Right atrium auricular region (tissue), 2 donors: ENCODE results near the gene GCNT3. TPM values are rescaled to one million over a fixed set of nuclear protein-coding genes. Genes with fewer than 3 reads are reported as not detected.

Experiments used
- DNase-seq: peaks from one replicate; pipeline ENCODE4 v3.0.0-alpha.2; 2019; ENCODE audit warnings: low spot score
- H3K27ac ChIP-seq, 2 donors: fragments of 200-600 bp; sonication (generic); 1 replicate in 1 of 2; 2 replicates in 1 of 2; pipeline ENCODE4 v1.5.1; 2016 to 2019
- H3K27me3 ChIP-seq, 2 donors: fragments of 200-600 bp; sonication (generic); one replicate each; pipeline versions ENCODE4 v1.5.1 to v1.6.0; 2017 to 2019
- H3K36me3 ChIP-seq: fragments of 200-600 bp; sonication (generic); one replicate; pipeline ENCODE4 v1.5.1; 2016
- H3K4me1 ChIP-seq, 2 donors: fragments of 200-600 bp; sonication (generic); one replicate each; pipeline versions ENCODE4 v1.5.1 to v1.6.0; 2017 to 2019
- H3K4me3 ChIP-seq, 2 donors: fragments of 200-600 bp; sonication (generic); 1 replicate in 1 of 2; 2 replicates in 1 of 2; pipeline ENCODE4 v1.5.1; 2017 to 2019; ENCODE audit warnings: mild to moderate bottlenecking in 1 of 2, moderate library complexity in 1 of 2
- H3K9me3 ChIP-seq, 2 donors: fragments of 200-600 bp; sonication (generic); one replicate each; pipeline ENCODE4 v1.5.1; 2019
- CTCF ChIP-seq, 2 donors: fragments of 200-600 bp; sonication (generic); IDR thresholded peaks; one replicate each; pipeline ENCODE4 v1.5.1; 2019; ENCODE audit warnings: antibody characterized with exemption in 2 of 2
- total RNA-seq, 2 donors: library from RNA; depleted of rRNA; stranded (reverse); fragments of >200 nt; gene quantifications; one replicate each; pipeline ENCODE4 v1.1.0, GENCODE V29; 2016

The GCNT3 gene
- total RNA-seq, 2 donors from 2014 or later, result not detected

DNA sequence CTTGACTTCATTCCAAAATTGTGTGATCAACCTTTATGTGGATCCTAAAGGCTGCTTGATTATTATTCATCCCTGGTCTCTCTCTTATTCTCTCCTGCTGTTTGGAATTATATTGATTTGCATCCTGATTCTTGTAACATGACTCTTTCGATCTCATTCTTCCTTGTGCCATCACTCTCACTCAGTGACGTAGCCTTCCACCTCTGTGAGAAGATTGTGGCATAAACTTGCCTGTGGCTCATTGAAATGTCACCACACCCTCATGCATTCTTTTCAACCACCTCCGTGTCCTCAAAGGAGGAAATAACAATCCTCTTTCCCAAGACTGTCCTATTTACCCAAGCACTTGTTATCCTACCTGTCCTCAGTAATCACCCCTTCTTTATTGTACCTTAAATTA, 41.3 kb upstream of the GCNT3 start:
- Histone ChIP-seq H3K27me3 (no peaks in the 10 kb centered on the region), H3K4me1 (no peaks in the 10 kb centered on the region), H3K36me3 (no peaks in the 10 kb centered on the region), H3K27ac (no peak overlapping the region), H3K4me3 (no peak overlapping the region), H3K9me3 (peaks cover 0 to 9% of the 10 kb centered on the region in 2 donors)
- no peak for TF ChIP-seq CTCF (IDR thresholded peaks at IDR 0.05)
- no peak for DNase-seq

- no peak for DNase-seq
- Histone ChIP-seq H3K4me1 (no peaks in the 10 kb centered on the region), H3K4me3 (no peak overlapping the region), H3K9me3 (no peaks in the 10 kb centered on the region), H3K36me3 (no peaks in the 10 kb centered on the region), H3K27me3 (no peaks in the 10 kb centered on the region), H3K27ac (no peak overlapping the region)
- no peak for TF ChIP-seq CTCF (IDR thresholded peaks at IDR 0.05)
Measured at GRCh38 chr15:59571606-59572005, 40.0 kb upstream of the GCNT3 start.

- no peaks in the 10 kb centered on the region for H3K27me3 ChIP-seq
- no peak overlapping the region for H3K27ac ChIP-seq
- H3K9me3 ChIP-seq, result no peaks in the 10 kb centered on the region
- no peak for DNase-seq
- no peaks in the 10 kb centered on the region for H3K4me1 ChIP-seq
- no peaks in the 10 kb centered on the region for H3K36me3 ChIP-seq
- TF ChIP-seq CTCF (IDR thresholded peaks at IDR 0.05), result no peak
- no peak overlapping the region for H3K4me3 ChIP-seq
Measured at GRCh38 chr15:59583088-59583487, 28.5 kb upstream of the GCNT3 start.

- H3K36me3 ChIP-seq, result no peaks in the 10 kb centered on the region
- H3K27ac ChIP-seq, result no peak overlapping the region
- TF ChIP-seq CTCF (IDR thresholded peaks at IDR 0.05), result no peak
- H3K9me3 ChIP-seq, result no peaks in the 10 kb centered on the region
- H3K4me1 ChIP-seq, result no peaks in the 10 kb centered on the region
- H3K4me3 ChIP-seq, result no peak overlapping the region
- no peaks in the 10 kb centered on the region for H3K27me3 ChIP-seq
- DNase-seq, result no peak
Measured at GRCh38 chr15:59587085-59587826, 24.3 kb upstream of the GCNT3 start.

DNA sequence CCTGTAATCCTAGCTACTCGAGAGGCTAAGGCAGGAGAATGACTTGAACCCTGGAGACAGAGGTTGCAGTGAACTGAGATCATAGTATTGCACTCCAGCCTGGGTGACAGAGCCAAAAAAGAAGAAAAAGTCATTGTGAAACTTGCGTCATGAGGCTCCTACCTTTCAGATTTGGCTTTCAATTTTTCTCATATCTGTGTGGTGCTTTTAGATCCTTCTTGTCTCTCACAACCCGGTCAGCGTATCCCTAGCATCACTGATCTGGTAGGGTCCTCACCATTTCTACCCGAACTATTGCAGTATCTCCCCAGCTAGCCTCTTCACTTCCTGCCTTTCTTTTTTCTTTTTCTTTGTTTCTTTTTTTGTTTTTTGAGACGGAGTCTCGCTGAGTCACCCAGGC, 21.6 kb upstream of the GCNT3 start:
- Histone ChIP-seq H3K27ac (no peak overlapping the region), H3K36me3 (no peaks in the 10 kb centered on the region), H3K4me1 (peaks cover 0 to 9% of the 10 kb centered on the region in 2 donors), H3K9me3 (no peaks in the 10 kb centered on the region), H3K27me3 (no peaks in the 10 kb centered on the region), H3K4me3 (no peak overlapping the region)
- no peak for TF ChIP-seq CTCF (IDR thresholded peaks at IDR 0.05)
- no peak for DNase-seq

GRCh38 chr15:59591356-59591755, 20.2 kb upstream of the GCNT3 start:
- peaks cover 0 to 10% of the 10 kb centered on the region in 2 donors for H3K4me1 ChIP-seq
- TF ChIP-seq CTCF (IDR thresholded peaks at IDR 0.05), result no peak
- no peak for DNase-seq
- H3K27me3 ChIP-seq, result no peaks in the 10 kb centered on the region
- no peaks in the 10 kb centered on the region for H3K9me3 ChIP-seq
- H3K27ac ChIP-seq, result no peak overlapping the region
- no peak overlapping the region for H3K4me3 ChIP-seq
- no peaks in the 10 kb centered on the region for H3K36me3 ChIP-seq
